NCI-H2029 (cell line): ENCODE data around the gene PTPRG.

Experiments
- DNase-seq: peaks from one replicate; lab custom pipeline; 2025; lab: John Stamatoyannopoulos, UW

Gene PTPRG

DNA sequence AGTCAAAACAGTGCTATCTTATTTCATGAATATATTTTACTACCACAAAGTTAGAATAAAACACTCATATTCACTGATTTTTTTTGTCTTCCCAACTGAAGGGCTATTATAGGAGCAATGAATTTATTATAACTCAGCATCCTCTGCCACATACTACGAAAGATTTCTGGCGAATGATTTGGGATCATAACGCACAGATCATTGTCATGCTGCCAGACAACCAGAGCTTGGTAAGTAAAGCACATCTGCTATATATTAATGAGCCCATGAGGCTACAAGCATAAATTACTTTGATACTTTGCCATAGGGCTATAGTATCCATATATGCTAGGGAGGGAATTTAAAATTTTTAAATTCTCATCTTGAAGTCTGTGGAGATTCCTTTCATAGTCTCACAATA is 716.1 kb downstream of the PTPRG start:
- DNase-seq: no peak

DNA sequence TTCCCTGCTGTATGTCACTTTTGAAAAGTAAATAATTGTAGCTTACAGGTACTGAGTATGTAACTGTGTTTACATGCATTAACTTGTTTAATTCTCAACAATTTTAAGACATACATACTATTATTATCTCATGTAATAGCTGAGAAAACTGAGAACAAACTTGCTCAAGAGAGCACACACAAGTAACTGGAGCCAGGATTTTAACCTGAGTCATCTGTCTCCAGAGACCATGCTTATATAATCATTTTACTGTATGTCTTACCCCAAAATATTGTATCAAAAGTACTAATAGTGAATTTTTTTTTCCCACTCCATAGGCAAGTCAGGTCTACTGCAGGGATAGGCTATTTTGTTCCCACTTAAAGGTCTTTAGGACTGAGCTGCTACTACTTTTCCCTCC is 716.6 kb downstream of the PTPRG start:
- no peak for DNase-seq

GRCh38 chr3:62281726-62282125 is 720.4 kb downstream of the PTPRG start:
- no peak for DNase-seq

GRCh38 chr3:62284442-62284841 is 723.1 kb downstream of the PTPRG start:
- no peak for DNase-seq

DNA sequence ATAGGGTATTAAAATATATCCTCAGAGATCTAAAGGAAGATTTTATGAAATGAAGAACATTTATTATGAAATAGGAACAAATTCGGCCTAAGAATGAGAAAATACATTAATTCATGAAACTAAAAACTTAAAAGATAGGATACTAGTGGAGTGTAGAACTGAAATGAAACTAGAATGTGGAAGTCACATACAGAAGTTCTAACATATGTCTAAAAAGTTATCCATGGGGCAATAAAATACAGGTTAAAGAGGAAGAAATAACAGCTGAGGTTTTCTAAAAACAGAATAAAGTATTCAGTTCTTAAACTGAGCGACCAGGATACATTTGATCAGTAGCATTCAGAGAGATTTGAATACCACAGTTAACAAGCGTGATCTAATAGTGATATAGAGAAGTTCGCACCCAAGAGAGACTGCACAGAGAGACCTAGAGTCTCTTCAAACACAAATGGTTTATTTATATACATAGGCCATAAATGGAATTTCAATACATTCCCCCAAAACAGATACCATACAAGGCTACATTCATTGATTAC is 726.1 kb downstream of the PTPRG start:
- DNase-seq: no peak

DNA sequence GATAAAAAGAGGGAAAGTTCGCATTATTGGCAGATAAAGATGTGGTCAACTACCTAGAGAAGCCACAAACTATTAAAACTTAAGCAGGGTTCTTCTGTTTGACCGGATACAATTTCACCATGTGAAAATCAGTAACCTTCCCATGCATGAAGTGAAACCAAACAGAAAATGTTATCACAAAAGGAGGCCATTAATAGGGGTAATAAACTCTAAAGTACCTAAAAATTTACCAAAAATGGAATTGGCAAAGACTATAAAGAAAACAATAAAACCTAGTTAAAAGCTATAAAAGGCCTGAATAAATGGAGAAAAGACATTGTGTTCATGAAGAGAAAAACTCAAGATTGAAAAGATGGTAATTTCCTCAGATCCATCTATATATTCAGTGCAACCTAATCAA is 728.6 kb downstream of the PTPRG start:
- DNase-seq: no peak

GRCh38 chr3:62293051-62293780 is 731.8 kb downstream of the PTPRG start:
- no peak for DNase-seq

- DNase-seq: no peak
Measured at GRCh38 chr3:62295571-62295970, 734.2 kb downstream of the PTPRG start.

DNA sequence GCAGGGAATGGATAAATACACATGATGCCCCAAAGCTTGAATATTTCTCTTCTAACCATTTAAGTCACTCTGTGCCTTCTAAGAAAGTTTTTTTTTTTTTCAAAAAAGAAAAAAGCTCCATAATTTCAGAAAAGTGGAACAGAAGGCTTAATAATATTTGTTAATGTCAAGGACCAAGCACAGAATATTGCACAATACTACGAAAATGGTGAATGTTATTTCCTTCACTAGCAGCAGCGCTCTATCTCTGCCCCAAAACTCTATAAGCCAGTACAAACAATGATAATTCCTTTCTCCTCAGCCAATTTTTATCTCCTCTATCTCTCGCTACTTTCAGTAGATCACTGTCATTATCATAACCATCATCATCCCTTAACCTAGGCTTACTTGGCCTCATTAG is 739.2 kb downstream of the PTPRG start:
- DNase-seq: no peak

GRCh38 chr3:62312201-62312600 is 750.8 kb downstream of the PTPRG start:
- no peak for DNase-seq

- DNase-seq: no peak
Measured at GRCh38 chr3:62316525-62316924, 755.2 kb downstream of the PTPRG start.

GRCh38 chr3:62318365-62318751 is 757.0 kb downstream of the PTPRG start:
- no peak for DNase-seq

DNA sequence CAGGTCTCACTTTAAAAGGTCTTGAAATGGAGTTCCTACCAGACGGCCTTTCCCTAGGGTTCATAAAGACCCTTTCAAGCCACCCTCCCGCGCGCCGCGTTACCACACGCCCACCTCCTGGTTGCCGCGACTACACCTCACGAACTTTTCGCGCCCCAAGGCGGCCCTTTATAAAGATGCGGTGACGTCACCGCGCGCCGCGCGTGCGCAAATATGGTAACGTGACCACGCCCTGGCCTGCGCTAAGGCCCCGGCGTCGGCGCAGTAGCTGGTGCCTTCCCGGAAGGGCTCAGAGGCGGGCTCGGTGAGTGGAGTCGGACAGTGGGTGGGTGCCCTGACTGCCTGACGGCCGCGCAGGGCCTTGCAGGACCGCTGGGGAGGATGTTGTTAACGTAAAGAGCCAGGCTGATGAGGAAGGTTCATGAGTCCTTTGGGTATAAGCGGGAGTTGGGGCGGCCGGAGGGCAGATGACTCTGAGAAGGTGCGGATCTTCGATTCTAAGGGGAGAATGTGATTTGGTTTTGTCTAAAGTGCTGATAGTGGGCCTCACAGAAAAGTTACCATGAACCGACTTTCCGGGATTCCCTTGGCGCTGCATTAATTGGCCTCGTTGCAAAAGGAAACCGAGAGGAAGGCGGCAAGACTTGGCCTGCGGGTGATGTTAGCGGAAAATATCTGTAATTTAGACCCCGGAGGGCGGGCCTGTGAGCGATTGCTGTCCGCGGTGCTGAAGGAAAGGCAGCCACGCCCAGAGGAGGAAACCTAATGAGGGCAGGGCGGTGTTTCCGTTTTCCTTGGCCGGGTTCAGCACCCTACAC is 757.6 kb downstream of the PTPRG start:
- peak; percentile 70 for DNase-seq

DNA sequence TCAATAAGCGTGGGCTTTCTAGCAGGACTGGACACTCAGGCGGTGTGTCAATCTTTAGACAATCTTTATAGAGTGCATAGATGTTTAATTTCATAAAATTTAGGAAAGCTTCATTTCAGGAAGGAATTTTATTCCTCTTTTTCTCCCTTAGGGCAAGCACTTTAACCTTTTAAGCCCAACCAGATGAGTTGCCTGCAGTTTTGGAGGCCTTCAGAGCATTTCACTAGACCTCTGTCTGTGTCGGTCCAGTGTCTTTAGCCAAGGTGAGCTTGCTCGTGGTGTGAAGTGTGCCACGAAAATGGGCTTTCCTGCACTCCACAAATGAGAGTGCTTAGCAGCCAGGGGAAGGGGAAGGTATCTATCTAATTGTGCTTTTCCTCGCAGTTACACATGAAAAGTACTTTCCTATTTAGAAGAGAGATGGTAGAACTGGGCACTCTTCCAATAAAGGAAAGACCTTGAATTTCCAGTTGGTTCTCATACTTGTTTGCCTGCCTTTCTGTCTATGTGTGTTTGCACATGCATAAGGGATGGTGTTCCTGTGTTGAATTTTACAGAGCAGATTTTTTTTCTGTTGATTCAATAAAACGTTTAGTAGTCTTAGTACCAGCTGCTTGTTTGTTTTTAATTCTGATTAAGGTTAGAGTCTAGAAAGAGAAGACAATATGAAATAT is 758.3 kb downstream of the PTPRG start:
- DNase-seq: peak; percentile 62

DNA sequence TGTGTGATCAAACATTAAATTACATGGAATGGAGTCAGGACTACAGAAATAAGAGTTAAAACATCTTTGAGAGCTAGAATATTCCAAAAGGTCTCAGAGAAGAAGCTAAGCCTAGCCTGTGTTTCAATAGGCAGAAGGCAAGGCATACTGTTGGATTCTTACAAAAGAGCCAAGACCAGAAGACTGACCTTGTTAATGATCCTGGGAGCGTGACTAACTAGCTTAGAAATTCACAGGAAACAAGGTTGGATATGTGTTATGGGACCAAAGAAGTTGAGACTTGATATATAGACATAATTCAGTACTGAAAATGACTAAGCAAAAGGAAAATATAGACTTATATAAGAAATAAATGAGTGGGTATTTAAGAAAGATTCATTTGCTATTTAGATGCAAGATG is 761.9 kb downstream of the PTPRG start:
- DNase-seq: no peak

GRCh38 chr3:62325896-62326295 is 764.5 kb downstream of the PTPRG start:
- DNase-seq: no peak

- DNase-seq: no peak
Measured at GRCh38 chr3:62329971-62330370, 768.6 kb downstream of the PTPRG start.

DNA sequence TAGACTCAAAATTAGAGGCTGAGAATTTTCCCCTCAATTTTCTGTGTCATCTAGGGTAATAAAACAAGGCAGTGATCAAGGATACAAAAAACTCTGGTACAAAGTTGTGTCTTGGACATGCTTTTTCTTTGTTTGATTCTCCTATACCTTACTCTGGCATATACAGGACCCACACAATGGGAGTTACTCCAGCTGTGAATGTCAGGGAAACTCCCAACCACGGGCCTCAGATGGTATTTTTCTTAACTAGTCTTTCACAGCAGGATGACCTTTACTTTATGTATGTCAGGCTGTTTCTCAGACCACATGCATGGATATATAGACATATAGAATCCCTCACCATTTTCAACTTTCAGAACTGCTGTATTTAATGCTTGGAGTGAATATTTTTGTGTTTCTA is 770.6 kb downstream of the PTPRG start:
- no peak for DNase-seq

- no peak for DNase-seq
Measured at GRCh38 chr3:62332835-62333244, 771.5 kb downstream of the PTPRG start.

DNA sequence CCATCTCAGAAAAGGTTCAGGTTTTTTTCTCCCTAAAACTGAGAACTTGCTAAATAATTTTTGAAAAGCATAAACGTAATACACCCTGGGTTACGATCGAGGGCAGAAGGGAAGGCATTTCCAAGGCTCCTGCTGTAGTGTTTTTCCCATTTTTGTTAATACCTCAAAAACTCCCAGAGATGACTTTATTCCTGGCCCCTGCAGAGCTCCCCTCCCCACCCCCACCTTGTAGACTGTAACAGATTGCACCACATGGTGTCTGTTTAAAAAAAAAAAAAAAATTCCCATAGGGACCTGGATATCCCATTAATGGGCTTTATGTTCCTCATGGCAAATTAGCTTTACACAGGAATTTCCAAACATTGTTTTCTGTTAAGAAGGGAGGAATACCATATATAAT is 773.8 kb downstream of the PTPRG start:
- no peak for DNase-seq

GRCh38 chr3:62343755-62344154 is 782.4 kb downstream of the PTPRG start:
- DNase-seq: no peak
